MM.1S (cell line): ENCODE measurements around the gene FCHSD2.

ENCODE experiments used
- EZH2 ChIP-seq: fragments of 300-600 bp; sonication (generic); optimal IDR thresholded peaks from 2 replicates; pipeline ENCODE3; 2017; ENCODE audit warnings: low read depth, mild to moderate bottlenecking, antibody characterized with exemption, low read length, mixed read lengths
- EZH2phosphoT487 ChIP-seq: fragments of 300-600 bp; sonication (generic); IDR thresholded peaks from 2 replicates; pipeline ENCODE4 v1.6.1; 2018; ENCODE audit warnings: antibody characterized with exemption, low read length
- TF ChIP-seq, protein P1 (sequence below): fragments of 300-600 bp; sonication (generic); IDR thresholded peaks from 2 replicates; pipeline ENCODE4 v1.5.1; 2016; ENCODE audit warnings: antibody characterized with exemption, low read length, mixed read lengths

DNA sequence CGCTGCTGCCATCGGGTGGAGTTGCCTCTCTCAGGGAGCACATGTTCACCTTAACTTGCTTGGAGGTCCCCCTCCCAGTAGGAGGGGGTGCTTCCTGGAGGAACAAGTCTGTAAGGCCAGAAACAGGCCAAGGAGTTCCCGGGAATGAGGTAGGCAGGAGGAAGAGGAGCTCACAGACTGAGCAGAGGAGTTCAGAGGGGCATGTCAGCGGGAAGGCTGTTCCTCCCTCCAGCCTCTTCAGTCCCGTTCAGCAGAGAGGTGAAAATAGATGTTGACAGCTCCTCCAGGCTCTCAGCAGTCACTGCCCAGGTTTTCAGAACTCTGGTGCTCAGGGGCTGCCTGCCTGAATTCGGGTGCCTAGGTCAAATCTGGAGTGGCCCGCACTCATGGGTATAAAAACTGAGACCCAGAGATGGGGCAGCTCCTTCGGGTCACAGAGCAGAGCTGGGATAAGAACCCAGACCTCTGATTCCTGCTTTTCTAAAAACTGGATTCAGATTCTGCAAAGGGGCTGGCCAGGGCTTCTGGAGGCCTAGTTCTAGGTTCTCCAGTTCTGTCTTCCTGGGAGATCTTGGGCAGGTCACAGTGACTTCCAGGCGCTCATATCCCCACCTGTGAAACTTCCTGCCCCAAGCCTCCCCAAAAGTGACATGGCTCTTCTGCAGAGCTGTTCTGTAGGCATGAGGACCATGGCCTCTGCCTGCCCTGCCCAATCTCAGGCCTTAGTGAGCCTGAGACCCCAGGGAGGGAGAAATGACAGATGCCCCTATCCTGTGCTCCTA is 309.6 kb downstream of the FCHSD2 start:
- TF ChIP-seq EZH2 (no peak), EZH2phosphoT487 (no peak)
- TF ChIP-seq, protein P1, sequence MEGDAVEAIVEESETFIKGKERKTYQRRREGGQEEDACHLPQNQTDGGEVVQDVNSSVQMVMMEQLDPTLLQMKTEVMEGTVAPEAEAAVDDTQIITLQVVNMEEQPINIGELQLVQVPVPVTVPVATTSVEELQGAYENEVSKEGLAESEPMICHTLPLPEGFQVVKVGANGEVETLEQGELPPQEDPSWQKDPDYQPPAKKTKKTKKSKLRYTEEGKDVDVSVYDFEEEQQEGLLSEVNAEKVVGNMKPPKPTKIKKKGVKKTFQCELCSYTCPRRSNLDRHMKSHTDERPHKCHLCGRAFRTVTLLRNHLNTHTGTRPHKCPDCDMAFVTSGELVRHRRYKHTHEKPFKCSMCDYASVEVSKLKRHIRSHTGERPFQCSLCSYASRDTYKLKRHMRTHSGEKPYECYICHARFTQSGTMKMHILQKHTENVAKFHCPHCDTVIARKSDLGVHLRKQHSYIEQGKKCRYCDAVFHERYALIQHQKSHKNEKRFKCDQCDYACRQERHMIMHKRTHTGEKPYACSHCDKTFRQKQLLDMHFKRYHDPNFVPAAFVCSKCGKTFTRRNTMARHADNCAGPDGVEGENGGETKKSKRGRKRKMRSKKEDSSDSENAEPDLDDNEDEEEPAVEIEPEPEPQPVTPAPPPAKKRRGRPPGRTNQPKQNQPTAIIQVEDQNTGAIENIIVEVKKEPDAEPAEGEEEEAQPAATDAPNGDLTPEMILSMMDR = no peak
